Nephron progenitor cell (in vitro differentiated cells): ENCODE data around the gene WDR38.

ENCODE experiments used
- DNase-seq: peaks from one replicate; pipeline ENCODE4 v3.0.0; 2021
- H3K27ac Mint-ChIP-seq: 2 replicates; pipeline ENCODE4 v1.8.0; 2021; ENCODE audit warnings: mild to moderate bottlenecking, moderate library complexity, mixed read lengths
- H3K27me3 Mint-ChIP-seq: 2 replicates; pipeline ENCODE4 v1.8.0; 2021; ENCODE audit warnings: mild to moderate bottlenecking, low read depth, mixed read lengths; ENCODE audit not compliant: poor library complexity
- H3K36me3 Mint-ChIP-seq: 2 replicates; pipeline ENCODE4 v1.8.0; 2021; ENCODE audit warnings: low read depth, mixed read lengths
- H3K4me1 Mint-ChIP-seq: 2 replicates; pipeline ENCODE4 v1.8.0; 2021; ENCODE audit warnings: mixed read lengths
- H3K4me3 Mint-ChIP-seq: 2 replicates; pipeline ENCODE4 v1.8.0; 2021; ENCODE audit warnings: mild to moderate bottlenecking, moderate library complexity, mixed read lengths
- H3K9me3 Mint-ChIP-seq: 2 replicates; pipeline ENCODE4 v1.8.0; 2021; ENCODE audit warnings: mild to moderate bottlenecking, moderate library complexity, mixed read lengths
- TF ChIP-seq, protein P1 (sequence below): fragments of 200-600 bp; sonication (generic); IDR thresholded peaks from 2 replicates; pipeline ENCODE4 v1.5.0; 2021; ENCODE audit warnings: antibody characterized with exemption

Gene WDR38

GRCh38 chr9:124881138-124881743, 28.0 kb downstream of the WDR38 start:
- Mint-ChIP-seq H3K9me3 (no peaks in the 10 kb centered on the region), H3K27me3 (no peaks in the 10 kb centered on the region), H3K4me1 (peaks cover 6% of the 10 kb centered on the region), H3K4me3 (no peak overlapping the region), H3K27ac (no peak overlapping the region), H3K36me3 (peaks cover 31% of the 10 kb centered on the region)
- TF ChIP-seq, protein P1, sequence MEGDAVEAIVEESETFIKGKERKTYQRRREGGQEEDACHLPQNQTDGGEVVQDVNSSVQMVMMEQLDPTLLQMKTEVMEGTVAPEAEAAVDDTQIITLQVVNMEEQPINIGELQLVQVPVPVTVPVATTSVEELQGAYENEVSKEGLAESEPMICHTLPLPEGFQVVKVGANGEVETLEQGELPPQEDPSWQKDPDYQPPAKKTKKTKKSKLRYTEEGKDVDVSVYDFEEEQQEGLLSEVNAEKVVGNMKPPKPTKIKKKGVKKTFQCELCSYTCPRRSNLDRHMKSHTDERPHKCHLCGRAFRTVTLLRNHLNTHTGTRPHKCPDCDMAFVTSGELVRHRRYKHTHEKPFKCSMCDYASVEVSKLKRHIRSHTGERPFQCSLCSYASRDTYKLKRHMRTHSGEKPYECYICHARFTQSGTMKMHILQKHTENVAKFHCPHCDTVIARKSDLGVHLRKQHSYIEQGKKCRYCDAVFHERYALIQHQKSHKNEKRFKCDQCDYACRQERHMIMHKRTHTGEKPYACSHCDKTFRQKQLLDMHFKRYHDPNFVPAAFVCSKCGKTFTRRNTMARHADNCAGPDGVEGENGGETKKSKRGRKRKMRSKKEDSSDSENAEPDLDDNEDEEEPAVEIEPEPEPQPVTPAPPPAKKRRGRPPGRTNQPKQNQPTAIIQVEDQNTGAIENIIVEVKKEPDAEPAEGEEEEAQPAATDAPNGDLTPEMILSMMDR: no peak
- DNase-seq: no peak

GRCh38 chr9:124882231-124882630, 29.0 kb downstream of the WDR38 start:
- no peak overlapping the region for H3K4me3 Mint-ChIP-seq

DNA sequence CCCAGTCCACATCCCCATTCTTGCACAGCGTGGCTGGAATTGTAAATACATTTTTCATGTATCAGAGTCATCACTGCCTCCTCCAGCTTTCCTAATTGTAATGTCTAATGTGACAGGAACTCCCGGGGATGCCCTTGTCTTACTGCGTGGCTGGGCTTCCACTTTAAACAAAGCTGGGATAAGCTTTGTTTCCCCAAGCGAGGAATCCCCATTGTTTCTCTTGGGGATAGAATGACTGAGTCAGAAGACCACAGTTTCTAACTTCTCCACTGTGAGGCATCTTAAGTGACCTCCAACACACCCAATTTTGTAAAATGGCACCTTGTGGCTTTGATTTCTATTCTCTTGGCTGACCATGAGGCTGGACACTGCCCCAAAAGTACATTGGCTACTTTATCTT, 31.1 kb downstream of the WDR38 start:
- Mint-ChIP-seq H3K4me3 (no peak overlapping the region), H3K4me1 (peaks cover 6% of the 10 kb centered on the region), H3K27ac (peak overlapping the region; percentile 61), H3K36me3 (peaks cover 16% of the 10 kb centered on the region), H3K9me3 (no peaks in the 10 kb centered on the region), H3K27me3 (no peaks in the 10 kb centered on the region)
- DNase-seq: no peak
- TF ChIP-seq, protein P1: no peak

More at GRCh38 chr9:124882231-124882630, 29.0 kb downstream of the WDR38 start:
- no peak overlapping the region for H3K27ac Mint-ChIP-seq
- TF ChIP-seq, protein P1: no peak
- H3K27me3 Mint-ChIP-seq: no peaks in the 10 kb centered on the region
- H3K36me3 Mint-ChIP-seq: peaks cover 24% of the 10 kb centered on the region
- peaks cover 6% of the 10 kb centered on the region for H3K4me1 Mint-ChIP-seq
- H3K9me3 Mint-ChIP-seq: no peaks in the 10 kb centered on the region
- DNase-seq: peak; percentile 13

- Mint-ChIP-seq H3K36me3 (peaks cover 22% of the 10 kb centered on the region), H3K4me3 (no peak overlapping the region), H3K27ac (peak overlapping the region; percentile 85), H3K9me3 (no peaks in the 10 kb centered on the region), H3K4me1 (peaks cover 9% of the 10 kb centered on the region), H3K27me3 (no peaks in the 10 kb centered on the region)
- DNase-seq: no peak
- TF ChIP-seq, protein P1: no peak
Observed at GRCh38 chr9:124885551-124885950, 32.3 kb downstream of the WDR38 start.

DNA sequence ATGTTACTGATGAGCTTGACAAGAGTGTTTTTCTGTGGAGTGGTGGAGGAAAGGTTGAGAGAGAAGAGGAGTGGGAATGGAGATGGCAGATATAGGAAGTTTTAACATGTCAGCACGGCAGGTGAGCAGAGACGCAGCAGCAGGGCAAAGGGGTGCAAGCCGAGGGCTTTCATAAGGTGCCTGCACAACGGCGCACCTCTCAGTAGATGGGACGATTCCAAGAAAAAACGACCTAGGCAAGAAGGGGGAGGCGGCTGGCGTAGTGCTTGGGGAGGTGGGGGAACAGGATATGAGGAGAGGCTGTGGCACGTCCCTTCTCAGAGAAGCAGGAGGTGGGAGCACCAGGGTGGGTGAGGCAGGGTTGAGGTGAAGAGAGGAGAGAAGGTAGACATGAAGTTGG, 33.2 kb downstream of the WDR38 start:
- TF ChIP-seq, protein P1: no peak
- no peaks in the 10 kb centered on the region for H3K27me3 Mint-ChIP-seq
- H3K27ac Mint-ChIP-seq: no peak overlapping the region
- no peak overlapping the region for H3K4me3 Mint-ChIP-seq
- H3K4me1 Mint-ChIP-seq: peaks cover 9% of the 10 kb centered on the region
- DNase-seq: no peak
- peaks cover 28% of the 10 kb centered on the region for H3K36me3 Mint-ChIP-seq
- H3K9me3 Mint-ChIP-seq: no peaks in the 10 kb centered on the region

DNA sequence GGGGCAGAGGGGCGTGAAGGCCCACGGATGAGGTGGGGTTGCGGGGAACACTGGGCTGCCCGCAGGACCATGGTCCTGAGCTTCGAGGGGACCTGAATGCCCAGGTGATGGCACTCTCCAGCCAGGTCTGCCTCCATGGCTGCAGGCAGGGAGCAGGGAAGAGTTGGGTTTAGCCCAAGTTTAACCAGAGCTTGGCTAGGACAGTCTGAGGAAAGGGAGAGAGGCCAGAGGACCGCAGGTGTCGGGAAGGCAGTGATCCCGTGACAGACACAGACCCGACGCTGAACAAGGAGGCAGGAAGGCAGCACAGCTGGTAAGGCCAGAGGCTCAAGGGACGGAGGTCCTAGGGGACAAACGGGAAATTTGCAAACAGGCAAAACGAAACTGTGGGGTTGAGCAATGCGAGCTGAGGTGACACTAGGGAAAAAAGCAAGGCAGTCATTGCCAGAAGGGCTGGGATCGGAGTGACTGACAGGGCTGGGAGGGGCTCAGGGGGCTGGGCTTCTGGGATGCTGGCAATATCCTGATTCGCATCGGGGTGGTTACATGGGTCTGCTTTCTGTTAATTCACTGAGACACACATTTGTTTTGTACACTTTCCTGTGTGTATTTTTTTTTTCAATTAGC, 33.7 kb downstream of the WDR38 start:
- Mint-ChIP-seq H3K4me1 (peaks cover 9% of the 10 kb centered on the region), H3K27ac (peak overlapping the region; percentile 77), H3K27me3 (no peaks in the 10 kb centered on the region), H3K36me3 (peaks cover 24% of the 10 kb centered on the region), H3K9me3 (no peaks in the 10 kb centered on the region), H3K4me3 (no peak overlapping the region)
- TF ChIP-seq, protein P1: no peak
- DNase-seq: no peak
